GM21528 (cell line): Measurements from ENCODE around the gene ADAM29.
"Not testable (repeated sequence)": the region's sequence is repeated elsewhere in the genome, so short reads cannot be mapped to it uniquely, and the experiment has no call there.

Source experiments
- ATAC-seq: cut with Tn5 transposase; IDR thresholded peaks from one replicate; pipeline ENCODE4 v1.9.1; 2021; ENCODE audit warnings: mild to moderate bottlenecking, moderate library complexity; ENCODE audit not compliant: unreplicated experiment, low FRiP score

The ADAM29 gene

GRCh38 chr4:174918058-174918457 is at the start of gene ADAM29:
TSS of gene ADAM29 (plus strand) at chr4:174918358. CDS start at chr4:174975526, 57,168 bp downstream.
- no peak for ATAC-seq

- ATAC-seq = no peak
Measured at GRCh38 chr4:174869339-174869738, 48.8 kb upstream of the ADAM29 start.

DNA sequence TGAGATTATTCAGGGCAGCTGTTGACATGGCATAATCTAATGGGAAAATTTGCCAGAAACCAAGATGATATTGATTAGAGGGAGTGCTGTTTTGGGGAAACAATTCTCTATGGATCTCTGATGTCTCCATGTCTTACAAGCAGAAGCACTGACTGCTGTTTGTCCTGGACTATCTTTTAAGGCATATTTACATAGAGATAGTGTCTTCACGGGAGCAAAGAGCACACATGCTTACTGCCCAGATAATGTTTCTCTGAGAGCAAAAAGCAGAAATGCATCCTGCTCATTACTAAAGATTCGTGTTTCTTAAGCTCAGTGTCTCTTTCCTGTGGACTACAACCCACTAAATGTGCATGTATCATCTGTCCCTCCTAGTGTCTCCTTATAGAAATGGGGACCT is 47.8 kb upstream of the ADAM29 start:
- no peak for ATAC-seq

DNA sequence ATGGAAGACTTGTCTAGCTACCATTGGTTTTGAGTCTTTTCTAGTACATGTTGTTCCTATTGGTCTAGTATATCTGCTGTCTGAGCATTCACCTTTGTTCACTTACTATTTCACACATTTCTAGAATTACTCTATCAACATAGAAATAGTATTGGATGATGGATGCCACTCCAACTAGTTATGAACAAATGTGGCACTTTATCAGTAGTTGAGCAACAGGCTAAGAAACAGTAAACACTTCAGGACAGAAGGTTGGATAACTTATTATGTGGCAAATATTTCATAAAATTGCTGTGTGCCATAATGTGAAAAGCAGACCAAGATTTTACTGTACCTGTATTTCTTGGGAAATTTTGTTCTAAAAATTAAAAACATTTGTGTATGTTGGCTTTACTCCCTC is 46.8 kb upstream of the ADAM29 start:
- ATAC-seq = no peak

GRCh38 chr4:174873146-174873545 is 45.0 kb upstream of the ADAM29 start:
- ATAC-seq = not testable (repeated sequence)

GRCh38 chr4:174873931-174874330 is 44.2 kb upstream of the ADAM29 start:
- ATAC-seq = no peak

- ATAC-seq = no peak
Measured at GRCh38 chr4:174874898-174875297, 43.3 kb upstream of the ADAM29 start.

GRCh38 chr4:174880001-174880400 is 38.2 kb upstream of the ADAM29 start:
- ATAC-seq = no peak

GRCh38 chr4:174882317-174882992 is 35.7 kb upstream of the ADAM29 start:
- ATAC-seq = no peak

DNA sequence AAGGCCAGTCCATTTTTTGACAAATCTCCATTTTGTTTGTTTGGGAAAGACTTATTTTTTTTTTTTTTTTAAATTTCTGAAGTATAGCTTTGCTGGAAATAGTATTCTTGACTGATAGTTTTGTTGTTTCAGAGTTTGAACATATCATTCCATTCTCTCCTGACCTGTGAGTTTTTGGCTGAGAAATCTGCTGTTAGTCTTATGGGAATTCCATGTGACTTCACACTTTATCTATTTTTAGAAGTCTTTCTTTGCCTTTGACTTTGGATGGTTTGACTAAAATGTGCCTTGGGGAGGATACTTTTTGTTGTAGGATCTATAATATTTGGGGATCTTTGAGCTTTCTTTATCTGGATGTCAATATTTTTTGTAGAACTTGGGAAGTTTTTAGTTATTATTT is 10.7 kb upstream of the ADAM29 start:
- ATAC-seq = no peak

DNA sequence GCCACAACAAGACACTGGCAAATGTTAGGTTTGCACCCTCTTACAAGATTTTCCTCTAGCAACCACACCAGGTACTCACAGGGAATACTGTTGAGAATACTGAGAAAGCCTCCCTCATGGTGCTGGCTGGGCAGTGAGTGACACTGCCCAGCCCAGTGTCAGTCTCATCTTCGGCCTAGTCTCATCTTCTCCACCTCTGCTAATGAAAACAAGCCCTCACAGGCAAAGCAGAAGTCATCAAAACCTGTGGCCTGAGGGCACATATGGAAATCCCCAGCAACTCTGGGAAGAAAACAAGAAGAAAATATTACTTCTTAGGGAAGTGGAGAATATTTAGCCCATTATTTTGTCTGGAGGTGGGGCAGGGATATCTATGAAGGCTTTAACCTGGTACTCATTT is 7.9 kb upstream of the ADAM29 start:
- ATAC-seq = no peak

GRCh38 chr4:174912919-174913543 is 5.1 kb upstream of the ADAM29 start:
- ATAC-seq = no peak

DNA sequence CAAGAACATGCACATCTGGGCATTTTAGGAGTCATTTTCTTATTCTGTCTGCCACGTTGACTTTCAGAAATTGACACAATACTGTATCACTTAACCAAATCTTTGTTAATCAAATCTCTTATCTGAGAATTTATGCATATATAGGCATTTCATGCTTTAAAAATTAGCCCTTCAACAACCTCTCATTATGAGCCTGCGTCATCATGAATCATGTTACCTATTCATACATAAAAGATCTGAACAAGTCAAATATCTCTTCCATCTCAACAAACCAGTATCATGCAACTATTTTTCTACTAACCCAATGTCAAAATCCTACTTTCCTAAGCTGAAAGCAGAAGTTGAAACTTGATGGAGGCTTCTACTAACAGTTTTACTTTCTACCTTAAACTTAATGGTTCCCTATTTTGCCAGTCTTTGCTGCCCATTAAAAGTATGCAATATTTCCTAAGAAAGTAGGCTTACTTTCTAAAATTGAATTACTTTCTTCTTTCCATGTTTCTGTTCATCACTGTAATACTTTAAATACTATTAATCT is 1.8 kb downstream of the ADAM29 start:
- no peak for ATAC-seq

DNA sequence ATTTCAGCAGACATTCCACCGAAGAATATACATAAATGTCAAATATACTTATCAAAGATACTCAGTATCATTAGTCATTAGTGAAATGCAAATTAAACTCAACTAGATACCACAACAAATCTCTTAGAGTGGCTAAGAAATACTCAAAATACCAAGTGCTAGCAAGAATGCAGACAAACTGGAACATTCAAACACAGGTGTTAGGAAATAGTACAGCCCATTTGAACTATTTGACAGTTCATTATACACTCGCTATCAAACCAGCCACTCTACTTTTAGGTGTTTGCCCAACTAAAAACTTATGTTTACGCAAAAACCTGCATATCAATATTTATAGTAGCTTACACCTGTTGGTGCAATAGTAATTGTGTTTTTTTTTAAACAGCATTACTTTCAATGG is 8.8 kb downstream of the ADAM29 start:
- no peak for ATAC-seq

DNA sequence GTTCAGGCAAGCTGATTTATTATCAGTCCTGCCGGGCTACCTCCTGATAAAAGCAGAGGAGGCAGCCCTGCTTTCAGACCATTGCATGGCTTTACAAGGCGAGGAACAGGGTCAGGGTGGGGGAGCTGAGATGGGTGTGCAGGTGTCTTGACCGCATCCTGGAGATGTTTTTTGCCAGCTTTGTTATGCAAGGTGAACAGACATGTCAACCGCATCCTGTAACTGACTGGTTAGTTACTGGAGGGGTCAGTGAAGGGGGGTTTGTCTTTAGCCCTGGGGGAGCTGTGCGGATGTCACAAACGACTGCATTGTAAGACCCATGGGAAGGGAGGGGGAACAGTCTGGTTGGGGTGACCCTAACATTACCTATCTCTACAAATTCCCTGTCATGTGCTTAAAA is 10.0 kb downstream of the ADAM29 start:
- peak; percentile 72 for ATAC-seq

DNA sequence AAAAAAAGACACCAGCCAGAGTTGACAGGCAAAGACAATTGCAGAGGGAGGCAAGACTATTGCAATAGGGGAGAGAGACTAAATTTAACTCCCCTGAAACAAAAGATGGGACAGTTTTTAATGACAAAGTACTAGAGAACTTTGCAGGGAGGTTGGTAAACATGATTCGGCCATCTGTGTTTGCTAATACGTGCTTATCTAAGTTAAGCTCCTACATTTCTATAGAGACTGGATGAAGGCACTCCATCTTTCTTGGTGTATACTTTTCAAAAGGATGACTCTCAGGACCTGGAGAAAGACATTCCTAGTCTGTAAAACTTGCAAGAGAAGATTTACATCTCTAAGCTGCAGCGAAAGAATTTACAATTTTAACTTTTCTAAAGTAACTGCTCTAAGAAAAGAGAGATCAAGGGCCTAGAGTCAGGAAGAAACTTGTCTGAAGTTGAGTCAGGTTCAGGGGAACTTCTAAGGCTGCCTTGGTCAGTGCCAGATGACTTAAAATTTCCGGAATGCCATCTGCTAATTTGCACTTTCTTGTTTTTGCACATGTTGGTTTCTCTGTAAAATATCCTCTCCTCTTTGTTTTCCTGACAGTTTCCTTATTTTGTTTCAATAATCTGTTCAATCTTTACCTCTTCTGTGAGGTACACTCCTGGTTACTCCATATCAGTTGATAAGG is 10.6 kb downstream of the ADAM29 start:
- ATAC-seq = peak; percentile 33

DNA sequence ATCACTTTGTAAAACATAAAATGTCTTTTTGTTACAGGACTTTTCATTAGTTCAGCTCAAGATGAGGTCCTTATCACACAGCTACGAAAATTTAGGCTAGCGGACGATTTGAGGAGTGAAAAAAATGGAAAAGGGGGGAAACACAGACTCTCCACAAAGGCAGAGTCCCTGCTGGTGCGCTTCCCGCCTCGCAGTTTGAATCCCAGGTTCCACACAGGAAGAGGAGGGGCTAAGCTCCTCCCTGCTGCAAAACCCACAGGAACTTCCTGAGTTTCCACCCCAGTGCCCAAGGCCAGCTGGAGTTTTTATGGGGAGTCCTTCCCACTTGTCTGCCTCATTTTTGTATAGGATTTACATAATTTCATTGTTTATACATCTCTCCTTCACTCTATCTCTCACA is 11.2 kb downstream of the ADAM29 start:
- ATAC-seq = no peak

- no peak for ATAC-seq
Measured at GRCh38 chr4:174930895-174931294, 12.7 kb downstream of the ADAM29 start.

GRCh38 chr4:174933083-174933482 is 14.9 kb downstream of the ADAM29 start:
- ATAC-seq = no peak

DNA sequence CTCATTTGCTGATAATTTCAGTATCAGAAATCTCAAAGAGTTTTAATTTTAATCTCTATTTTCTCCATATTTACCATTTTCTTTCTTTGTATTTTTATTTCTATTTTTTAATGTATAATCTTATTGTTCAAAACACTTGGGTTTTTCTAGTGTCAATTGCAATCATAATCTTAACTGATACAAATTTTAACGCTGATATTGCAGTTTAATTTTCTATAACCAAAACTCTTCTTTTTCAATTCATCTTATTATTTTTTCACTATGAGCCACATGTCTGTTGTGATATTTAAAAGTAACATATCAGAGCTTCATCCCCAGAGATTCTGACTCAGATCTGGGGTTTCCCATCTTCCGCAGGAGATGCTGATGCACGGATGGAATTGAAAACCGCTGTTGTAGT is 16.2 kb downstream of the ADAM29 start:
- no peak for ATAC-seq

- no peak for ATAC-seq
Measured at GRCh38 chr4:174935607-174936006, 17.4 kb downstream of the ADAM29 start.

DNA sequence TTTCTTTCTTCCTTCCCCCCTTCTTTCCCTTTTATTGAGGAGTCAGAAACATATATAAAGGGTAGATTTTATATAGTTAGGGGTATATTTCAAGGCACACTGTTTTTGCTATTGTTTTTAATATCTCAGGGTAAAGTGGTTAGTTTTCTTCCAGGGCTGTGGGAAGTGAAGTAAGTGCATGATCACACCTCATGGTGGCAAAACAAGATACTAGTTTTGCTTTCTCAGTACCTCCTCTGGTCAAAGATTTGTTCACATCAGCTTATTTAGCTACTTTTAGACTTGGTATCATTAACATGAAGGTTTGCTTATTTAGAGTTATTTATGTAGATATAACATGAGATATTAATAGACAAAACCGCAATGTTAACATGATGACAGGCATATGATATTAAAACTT is 21.8 kb downstream of the ADAM29 start:
- ATAC-seq = no peak
